Superior temporal gyrus (tissue), 1 donor: Measurements from ENCODE around the gene CSMD2.

Experiments used
- DNase-seq: peaks from one replicate; pipeline ENCODE4 v3.0.0-alpha.2; 2016; ENCODE audit errors: extremely low spot score

Gene CSMD2

DNA sequence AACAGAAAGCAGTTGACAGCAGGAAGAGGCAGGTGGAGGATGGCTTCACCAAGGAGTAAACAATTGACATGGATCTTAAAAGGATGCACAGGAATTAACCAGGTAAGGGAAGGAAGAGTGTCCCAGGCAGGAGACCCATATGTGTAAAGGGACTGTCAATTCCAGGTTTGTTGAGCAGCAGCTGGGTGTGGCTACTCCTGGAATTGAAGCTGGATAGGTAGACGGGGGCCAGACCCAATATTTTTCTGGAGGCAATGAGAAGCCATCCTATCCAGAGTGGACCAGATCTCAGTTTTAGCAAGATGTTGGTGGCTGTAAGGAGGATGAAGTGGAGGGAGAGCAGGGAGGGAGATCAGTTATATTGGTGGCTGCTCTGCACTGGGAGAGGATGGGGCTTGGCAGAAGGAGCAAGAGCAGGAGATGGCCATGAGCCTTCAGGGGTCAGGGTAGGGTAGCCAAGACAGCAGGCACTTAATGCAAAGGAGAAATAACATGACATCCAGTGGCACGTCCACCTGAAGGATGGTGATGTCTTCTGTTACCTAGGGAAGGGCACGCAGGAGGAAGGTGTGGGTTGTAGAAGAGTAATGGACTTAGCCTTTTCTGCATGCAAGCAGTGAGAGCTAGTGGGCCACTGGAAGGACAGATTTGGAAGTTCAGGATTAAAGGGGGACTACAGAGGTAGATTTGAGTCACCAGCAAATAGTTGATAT lies 447.9 kb downstream of the CSMD2 start:
- DNase-seq, result no peak

- DNase-seq, result no peak
These were observed 449.7 kb downstream of the CSMD2 start for GRCh38 chr1:33715195-33715811.

DNA sequence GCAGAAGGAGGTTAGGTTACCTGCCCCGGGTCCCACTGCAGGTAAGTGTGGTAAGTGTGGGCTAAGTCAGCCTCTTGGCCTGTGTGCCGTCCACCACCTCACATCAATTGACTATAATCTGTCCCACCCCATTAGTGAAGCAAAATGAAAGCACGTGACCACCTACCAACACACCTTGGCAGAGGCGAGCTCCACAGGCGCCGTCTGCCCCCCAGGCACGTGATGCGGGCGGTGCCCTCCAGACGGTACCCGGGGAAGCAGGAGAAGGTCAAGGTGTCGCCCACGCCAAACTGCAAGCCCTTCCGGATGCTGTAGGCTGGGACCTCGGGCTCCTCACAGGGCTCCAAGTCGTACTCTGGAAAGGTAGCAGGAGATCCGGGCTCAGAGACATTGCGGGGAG lies 450.6 kb downstream of the CSMD2 start:
- DNase-seq, result no peak

- no peak for DNase-seq
These were observed 451.8 kb downstream of the CSMD2 start for GRCh38 chr1:33713058-33713877.

DNA sequence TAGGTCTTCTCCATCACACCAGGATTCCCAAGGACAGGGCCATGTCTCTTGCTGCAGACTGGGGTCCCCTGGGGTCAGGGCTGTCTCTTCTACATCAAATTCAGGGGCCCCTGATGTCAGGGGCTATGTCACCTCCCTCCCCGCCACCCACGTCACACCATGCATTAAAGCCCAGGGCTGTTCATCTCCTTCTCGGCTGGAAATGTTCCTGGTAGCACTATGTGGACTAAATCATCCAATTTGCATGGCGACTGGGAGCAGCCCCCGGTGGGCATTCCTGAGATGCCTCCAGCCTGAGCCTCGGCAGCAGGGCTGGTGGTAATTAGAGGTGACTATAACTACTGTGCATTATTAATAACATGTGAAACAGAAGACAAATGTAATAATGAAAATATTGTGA lies 452.8 kb downstream of the CSMD2 start:
- DNase-seq, result no peak

DNA sequence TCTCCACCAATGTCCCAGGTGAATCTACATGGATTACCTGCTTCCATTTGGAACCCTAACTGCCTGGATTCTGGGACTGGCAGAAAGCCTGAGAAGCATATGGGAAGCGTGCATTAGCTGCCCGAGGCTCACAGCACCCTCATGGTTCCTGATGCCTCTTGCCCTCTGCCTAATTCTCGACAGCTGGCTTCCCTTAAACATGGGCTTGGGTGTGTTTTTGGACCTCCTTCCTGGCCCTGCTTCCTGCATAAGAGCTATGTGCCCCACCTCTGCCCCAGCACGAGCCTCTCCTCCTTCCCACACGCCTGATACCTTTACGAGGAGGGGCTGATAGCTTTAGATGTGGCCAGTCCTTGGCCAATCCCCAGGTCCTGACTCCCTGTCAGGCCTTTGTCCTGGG lies 453.5 kb downstream of the CSMD2 start:
- DNase-seq, result no peak

GRCh38 chr1:33710967-33711366 lies 454.1 kb downstream of the CSMD2 start:
- DNase-seq, result no peak

DNA sequence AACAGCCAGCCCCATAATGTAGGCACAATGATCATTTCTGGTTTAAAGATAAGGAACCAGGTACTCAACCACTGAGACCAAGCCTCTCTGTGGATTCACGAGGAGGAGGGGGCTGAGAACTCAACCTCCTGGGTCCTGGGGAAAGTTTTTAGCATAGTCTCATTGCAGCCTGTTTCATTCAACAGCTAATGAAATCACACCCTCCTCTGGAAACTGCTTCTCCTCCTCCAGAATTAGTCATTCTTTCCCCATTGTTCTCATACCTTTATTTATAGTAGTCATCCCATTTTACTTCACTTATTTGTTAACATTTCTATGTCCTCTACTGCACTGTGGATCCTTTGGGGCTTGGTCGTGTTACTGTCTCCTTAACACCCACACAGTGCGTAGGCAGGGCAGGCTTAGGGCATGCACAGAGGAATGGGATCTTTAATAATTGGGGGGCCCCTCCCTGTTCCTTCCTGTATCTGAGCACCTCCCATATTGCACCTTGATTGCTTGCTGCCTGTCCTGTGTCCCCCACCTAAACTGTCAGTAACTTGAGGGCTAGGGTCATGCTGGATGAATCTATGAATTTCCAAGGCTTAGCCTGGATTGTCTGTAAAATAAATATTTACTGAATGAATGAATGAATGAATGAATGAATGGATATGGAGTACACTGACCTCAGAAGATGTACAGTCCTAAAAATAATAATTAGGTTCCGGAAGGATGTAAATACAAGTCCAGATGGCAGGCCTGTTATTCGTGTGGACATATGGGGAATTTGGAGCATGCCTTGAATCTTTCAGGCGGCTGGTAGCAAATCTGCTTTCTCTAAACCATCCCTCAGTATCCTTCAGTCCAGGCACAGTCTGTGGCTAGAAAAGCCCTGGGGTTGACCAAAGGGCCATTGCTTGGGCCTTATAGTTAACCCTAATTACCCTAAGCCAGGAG lies 455.0 kb downstream of the CSMD2 start:
- DNase-seq, result peak; percentile 24

GRCh38 chr1:33709174-33709782 lies 455.8 kb downstream of the CSMD2 start:
- DNase-seq, result no peak

- DNase-seq, result no peak
These were observed 458.3 kb downstream of the CSMD2 start for GRCh38 chr1:33706634-33707255.

DNA sequence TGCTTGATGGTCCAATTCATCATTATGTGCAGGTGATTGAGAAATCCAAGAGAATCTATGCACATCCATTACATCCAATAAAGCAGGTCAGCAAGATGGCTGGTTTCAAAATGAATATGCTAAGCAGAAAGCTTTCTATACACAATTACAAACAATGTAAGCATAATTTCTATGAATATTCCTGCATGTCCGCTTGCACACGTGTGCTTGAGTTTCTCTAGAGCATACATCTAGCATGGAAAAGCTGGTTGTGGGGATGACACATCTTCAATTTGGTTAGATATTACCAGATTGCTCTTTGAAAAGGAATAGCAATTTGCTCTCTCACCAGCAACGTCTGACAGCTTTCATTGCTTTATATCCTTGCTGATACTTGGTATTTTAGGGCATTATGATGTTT lies 461.6 kb downstream of the CSMD2 start:
- DNase-seq, result no peak

DNA sequence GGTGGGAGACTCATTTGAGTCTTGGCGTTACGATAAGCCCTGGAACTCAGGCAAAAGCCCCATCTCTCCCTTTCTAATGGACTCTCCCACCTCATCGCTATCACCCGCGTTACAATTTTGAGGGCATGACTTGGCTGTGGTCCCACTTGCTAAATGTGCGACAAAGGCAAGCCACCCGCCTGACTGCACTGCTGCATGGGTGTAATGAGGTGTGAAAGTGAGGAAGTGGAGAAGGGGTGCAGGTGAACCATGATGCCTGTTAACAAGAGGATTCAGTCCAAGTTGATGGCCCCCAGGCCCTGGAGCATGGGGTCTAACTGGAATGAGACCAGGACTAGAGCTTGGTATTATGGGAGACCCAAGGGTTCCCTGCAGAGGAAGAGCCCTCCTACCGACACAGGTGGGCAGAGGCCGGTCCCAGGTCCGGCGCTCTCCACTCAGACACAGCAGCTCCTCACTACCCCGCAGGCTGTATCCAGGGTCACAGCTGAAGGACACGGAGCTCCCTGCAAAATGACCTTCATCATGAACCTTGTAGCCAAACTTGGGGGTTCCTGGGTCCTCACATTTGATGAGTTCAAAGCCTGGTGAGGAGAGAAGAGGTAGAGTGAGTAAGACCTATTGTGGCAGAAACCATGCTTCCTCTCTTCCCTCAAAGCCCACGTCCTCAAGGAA lies 466.5 kb downstream of the CSMD2 start:
- no peak for DNase-seq

DNA sequence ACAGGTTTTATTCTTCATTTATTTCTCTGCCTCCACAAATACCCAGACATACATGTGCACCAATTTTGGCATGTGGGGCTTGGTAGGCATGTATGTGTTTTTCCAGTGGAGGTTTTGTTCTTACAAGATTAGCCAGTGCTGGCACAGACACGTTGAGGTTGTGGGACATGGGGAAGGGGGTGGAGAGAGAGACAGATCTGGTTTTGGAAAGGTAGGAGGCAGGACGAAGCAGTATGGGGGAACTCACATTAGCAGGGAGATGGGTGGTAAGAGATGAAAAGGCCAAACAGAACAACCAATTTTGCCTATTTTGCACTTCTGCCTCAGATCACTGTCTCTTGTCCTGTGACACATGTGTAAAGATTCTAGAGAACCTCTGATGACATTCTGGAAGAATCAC lies 467.2 kb downstream of the CSMD2 start:
- no peak for DNase-seq

DNA sequence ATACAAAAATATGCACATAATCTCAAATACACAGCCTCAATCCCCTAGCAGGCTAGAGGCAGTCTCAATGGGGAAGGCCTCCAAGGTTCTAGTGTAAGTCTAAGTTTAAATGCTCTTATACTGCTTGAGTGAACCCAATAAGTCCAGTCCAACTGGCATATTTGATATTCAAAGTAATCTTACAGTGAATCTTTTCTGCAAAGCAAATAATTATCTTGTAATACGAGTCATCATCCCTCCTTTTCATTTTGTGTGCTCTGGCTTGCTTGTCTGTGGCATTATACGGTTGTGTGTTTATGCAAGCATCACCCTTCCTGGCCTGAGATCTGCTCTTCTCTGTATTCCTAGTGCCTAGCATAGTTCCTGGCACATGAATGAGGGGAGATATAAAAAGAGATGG lies 468.1 kb downstream of the CSMD2 start:
- no peak for DNase-seq

GRCh38 chr1:33696311-33696710 lies 468.7 kb downstream of the CSMD2 start:
- DNase-seq, result no peak

DNA sequence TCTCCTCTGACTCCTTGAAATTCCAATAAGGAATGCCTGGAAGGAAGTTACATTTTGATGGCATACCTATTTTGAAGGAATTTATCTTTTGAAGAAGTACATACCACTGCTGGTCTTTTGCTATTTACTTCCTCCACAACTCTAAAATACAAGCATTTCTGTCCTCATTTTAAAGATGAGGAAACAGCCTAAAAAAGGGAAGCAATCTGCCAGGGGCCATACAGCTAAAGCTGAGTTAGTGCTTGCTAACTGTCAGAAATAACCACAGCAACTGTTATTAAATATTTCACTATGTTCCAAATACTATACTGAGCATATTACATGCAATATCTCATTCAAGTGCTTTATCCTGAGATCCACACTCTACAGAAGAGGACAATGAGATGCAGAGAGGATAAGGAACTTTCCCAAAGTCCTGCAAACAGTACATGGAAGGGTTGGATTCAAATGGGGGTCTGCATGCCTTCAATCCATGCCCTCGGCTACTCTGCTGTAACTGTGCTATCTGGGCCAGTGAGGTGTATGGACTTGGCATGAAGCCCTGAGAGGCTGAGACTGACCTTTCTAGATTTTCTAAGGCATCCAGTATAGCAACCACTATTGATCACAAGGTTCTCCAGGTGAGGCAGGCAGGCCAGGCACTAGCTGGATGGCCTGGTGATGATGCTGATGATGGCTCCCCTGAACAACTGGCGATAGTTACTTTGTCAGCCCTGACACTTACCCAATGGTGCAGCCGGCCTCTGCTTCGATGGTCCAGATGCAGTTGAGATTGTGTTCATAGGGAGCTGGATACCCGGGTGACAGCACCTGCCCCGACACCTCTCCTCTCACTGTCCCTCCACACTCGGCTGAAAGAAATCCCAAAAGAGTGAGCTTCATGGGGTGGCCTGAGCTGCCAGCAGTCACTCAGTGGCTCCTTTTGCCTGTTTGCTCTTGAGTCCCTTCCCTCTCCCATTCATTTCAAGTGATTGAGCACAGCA lies 472.5 kb downstream of the CSMD2 start:
- DNase-seq, result no peak

DNA sequence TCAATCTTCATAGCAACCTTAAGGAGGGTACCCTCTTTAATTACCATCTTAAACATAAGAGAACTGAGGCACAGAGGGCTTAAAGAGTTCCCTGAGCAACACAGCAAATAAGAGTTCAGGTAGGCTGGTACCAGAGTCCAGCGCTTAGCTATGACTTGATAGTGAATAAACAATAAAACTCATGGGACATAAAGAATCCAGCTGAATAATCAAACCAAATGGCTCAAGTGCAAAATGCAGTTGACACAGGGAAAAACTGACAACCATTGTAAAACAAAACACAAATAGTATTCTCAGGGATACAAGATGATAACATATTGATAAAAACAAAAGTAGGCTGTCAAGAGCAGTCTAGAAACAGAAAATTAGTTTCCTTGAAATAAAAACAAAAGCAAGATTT lies 478.0 kb downstream of the CSMD2 start:
- DNase-seq, result no peak

DNA sequence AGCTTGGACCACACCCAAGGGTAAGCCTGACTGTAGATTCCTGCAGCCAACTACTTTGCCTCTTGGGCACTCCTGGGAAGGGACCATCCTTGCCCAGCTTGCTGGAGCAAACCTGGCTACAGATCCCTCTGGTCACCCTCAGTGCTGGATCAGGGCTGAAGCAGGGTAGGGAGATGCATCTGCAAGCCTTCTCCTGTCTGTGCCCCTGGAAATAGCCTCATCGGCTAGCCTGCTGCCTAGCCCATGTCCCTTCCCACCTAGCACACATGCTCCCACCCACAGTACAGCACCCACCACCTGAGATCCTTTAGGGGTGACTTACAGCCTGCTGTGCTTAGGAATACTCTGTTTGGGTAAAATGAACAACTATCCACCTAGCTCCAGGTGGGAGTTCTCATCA lies 478.5 kb downstream of the CSMD2 start:
- DNase-seq, result no peak

DNA sequence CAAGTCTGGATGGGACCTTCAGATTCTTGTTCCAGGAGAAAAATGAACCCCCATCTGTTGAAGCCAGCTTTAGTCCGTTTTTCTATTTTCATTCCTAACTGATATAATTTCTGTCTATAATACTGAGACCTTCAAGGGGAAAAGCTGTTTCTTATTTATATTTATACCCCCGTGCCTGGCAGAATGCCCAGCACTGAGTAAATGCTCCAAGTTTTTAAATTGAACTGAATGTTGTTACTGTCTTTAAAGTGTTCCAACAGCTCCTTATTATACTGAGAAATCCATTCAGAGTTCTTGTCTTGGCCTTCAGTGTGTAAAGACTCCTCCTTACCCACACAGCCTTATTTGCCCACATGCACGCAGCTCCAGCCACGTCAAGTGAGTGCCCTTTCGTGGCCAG lies 479.8 kb downstream of the CSMD2 start:
- no peak for DNase-seq
